Measurements from ENCODE around the gene RASEF.
"Not testable (repeated sequence)": the region's sequence is repeated elsewhere in the genome, so short reads cannot be mapped to it uniquely, and the experiment has no call there.

Gene RASEF

GRCh38 chr9:82968388-82968787 is 94.6 kb downstream of the RASEF start:
- DNase-seq = no peak

GRCh38 chr9:82961504-82962125 is 101.3 kb downstream of the RASEF start:
- DNase-seq = peak; percentile 81

- DNase-seq = no peak
Measured at GRCh38 chr9:82957529-82958379, 105.2 kb downstream of the RASEF start.

GRCh38 chr9:82949203-82949602 is 113.7 kb downstream of the RASEF start:
- DNase-seq = no peak

GRCh38 chr9:82940376-82940775 is 122.6 kb downstream of the RASEF start:
- DNase-seq = no peak

GRCh38 chr9:82939451-82939850 is 123.5 kb downstream of the RASEF start:
- no peak for DNase-seq

- DNase-seq = no peak
Measured at GRCh38 chr9:82938426-82939218, 124.3 kb downstream of the RASEF start.

GRCh38 chr9:82936561-82936960 is 126.4 kb downstream of the RASEF start:
- DNase-seq = not testable (repeated sequence)

GRCh38 chr9:82934949-82935348 is 128.0 kb downstream of the RASEF start:
- no peak for DNase-seq

- not testable (repeated sequence) for DNase-seq
Measured at GRCh38 chr9:82934025-82934424, 128.9 kb downstream of the RASEF start.

- no peak for DNase-seq
Measured at GRCh38 chr9:82930116-82930515, 132.8 kb downstream of the RASEF start.
